ENCODE results near the gene PHF2. TPM values are rescaled to one million over a fixed set of nuclear protein-coding genes. Genes with fewer than 3 reads are reported as not detected.

The PHF2 gene
- total RNA-seq, 1 donor from 2014 or later = 29.4 TPM

- Mint-ChIP-seq H3K4me3 (ENCODE audit: unreplicated experiment) (no peak overlapping the region), H3K27me3 (ENCODE audit: low read depth) (no peaks in the 10 kb centered on the region), H3K4me1 (ENCODE audit: low read depth) (peaks cover 31% of the 10 kb centered on the region), H3K36me3 (ENCODE audit: low read depth) (no peaks in the 10 kb centered on the region), H3K27ac (ENCODE audit: unreplicated experiment) (no peak overlapping the region), H3K9me3 (ENCODE audit: low read depth) (no peaks in the 10 kb centered on the region)
- no peak for DNase-seq (ENCODE audit: low spot score)
- TF ChIP-seq, protein P1, sequence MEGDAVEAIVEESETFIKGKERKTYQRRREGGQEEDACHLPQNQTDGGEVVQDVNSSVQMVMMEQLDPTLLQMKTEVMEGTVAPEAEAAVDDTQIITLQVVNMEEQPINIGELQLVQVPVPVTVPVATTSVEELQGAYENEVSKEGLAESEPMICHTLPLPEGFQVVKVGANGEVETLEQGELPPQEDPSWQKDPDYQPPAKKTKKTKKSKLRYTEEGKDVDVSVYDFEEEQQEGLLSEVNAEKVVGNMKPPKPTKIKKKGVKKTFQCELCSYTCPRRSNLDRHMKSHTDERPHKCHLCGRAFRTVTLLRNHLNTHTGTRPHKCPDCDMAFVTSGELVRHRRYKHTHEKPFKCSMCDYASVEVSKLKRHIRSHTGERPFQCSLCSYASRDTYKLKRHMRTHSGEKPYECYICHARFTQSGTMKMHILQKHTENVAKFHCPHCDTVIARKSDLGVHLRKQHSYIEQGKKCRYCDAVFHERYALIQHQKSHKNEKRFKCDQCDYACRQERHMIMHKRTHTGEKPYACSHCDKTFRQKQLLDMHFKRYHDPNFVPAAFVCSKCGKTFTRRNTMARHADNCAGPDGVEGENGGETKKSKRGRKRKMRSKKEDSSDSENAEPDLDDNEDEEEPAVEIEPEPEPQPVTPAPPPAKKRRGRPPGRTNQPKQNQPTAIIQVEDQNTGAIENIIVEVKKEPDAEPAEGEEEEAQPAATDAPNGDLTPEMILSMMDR (IDR thresholded peaks at IDR 0.05) = no peak
Measured at GRCh38 chr9:93594041-93594756, 17.8 kb downstream of the PHF2 start.

GRCh38 chr9:93595461-93595860 lies 19.1 kb downstream of the PHF2 start:
- Mint-ChIP-seq H3K27ac (ENCODE audit: unreplicated experiment) (no peak overlapping the region), H3K36me3 (ENCODE audit: low read depth) (no peaks in the 10 kb centered on the region), H3K4me3 (ENCODE audit: unreplicated experiment) (no peak overlapping the region), H3K9me3 (ENCODE audit: low read depth) (no peaks in the 10 kb centered on the region), H3K27me3 (ENCODE audit: low read depth) (no peaks in the 10 kb centered on the region), H3K4me1 (ENCODE audit: low read depth) (peaks cover 27% of the 10 kb centered on the region)
- no peak for DNase-seq (ENCODE audit: low spot score)
- TF ChIP-seq, protein P1 (IDR thresholded peaks at IDR 0.05) = no peak

DNA sequence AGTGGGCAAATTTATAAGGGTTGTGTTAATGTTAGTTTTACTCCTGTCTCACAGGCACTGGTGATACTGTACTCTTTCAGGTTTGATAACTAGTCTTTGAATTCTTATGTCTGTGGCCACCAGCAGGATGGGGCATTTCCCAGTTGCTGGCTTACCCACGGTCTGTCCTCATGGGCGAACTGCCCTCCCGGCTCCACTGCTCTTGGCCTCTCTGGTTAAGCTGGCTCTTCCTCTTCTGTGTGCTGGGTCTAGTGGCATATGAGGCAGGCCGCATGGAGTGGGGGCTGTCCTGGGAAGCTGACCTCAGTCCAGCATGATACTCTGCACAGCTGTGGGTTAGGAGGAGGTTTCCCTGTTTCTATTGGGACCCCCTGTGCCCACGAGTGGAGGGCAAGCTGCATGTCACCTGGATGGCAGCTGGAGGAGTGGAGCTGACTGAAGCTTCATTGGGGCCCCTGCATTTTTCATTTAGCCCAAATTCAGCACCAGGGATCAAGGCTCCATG lies 19.5 kb downstream of the PHF2 start:
- Mint-ChIP-seq H3K27me3 (ENCODE audit: low read depth) (no peaks in the 10 kb centered on the region), H3K9me3 (ENCODE audit: low read depth) (no peaks in the 10 kb centered on the region), H3K4me3 (ENCODE audit: unreplicated experiment) (no peak overlapping the region), H3K36me3 (ENCODE audit: low read depth) (no peaks in the 10 kb centered on the region), H3K27ac (ENCODE audit: unreplicated experiment) (no peak overlapping the region), H3K4me1 (ENCODE audit: low read depth) (peaks cover 32% of the 10 kb centered on the region)
- no peak for DNase-seq (ENCODE audit: low spot score)
- TF ChIP-seq, protein P1 (IDR thresholded peaks at IDR 0.05) = no peak

DNA sequence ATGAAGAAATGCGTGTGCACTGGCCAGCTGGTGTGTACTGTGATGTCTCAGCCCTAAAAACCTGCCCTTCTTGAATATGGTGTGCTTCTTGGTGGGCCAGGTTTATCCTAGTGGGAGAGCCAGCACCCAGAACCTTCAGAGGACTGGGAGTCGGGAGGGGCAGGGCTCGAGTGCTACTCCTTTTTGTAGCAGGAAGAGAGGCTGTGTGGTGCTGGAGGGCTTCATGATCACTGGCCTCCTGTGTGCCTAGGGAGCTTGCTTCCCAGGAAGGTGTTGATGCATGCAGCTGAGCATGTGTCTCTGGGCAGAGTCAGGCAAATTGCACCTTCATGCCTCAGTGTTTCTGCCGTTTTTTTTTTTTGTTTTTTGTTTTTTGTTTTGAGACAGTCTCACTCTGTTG lies 20.0 kb downstream of the PHF2 start:
- Mint-ChIP-seq H3K27ac (ENCODE audit: unreplicated experiment) (no peak overlapping the region), H3K9me3 (ENCODE audit: low read depth) (no peaks in the 10 kb centered on the region), H3K36me3 (ENCODE audit: low read depth) (no peaks in the 10 kb centered on the region), H3K27me3 (ENCODE audit: low read depth) (no peaks in the 10 kb centered on the region), H3K4me3 (ENCODE audit: unreplicated experiment) (no peak overlapping the region), H3K4me1 (ENCODE audit: low read depth) (peaks cover 37% of the 10 kb centered on the region)
- no peak for DNase-seq (ENCODE audit: low spot score)
- TF ChIP-seq, protein P1 (IDR thresholded peaks at IDR 0.05) = no peak

DNA sequence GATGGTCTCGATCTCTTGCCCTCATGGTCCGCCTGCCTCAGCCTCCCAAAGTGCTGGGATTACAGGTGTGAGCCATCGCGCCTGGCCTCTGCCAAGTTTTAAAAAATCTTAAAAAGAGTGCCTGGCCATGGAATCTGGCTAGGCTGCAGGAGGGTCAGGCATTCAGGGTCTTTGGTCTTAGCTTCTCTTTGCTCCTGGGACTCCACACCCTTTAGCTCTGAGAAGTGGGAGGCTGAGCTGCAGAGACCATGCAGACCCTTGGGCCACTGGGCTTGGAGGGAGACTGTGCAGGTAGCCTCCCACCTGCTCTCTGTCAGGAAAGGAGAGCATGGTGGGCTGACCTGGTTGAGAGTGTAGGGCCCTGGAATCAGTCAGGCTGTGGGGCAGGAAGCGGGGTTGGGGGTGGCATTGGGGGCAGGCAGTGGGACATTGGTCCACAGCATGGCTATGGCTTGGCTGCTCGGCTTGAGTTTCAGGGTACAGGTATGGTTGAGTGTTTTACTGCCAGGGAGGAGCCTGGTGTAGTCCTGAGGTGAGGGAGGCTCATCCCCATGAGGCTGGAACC lies 20.8 kb downstream of the PHF2 start:
- Mint-ChIP-seq H3K27ac (ENCODE audit: unreplicated experiment) (no peak overlapping the region), H3K27me3 (ENCODE audit: low read depth) (no peaks in the 10 kb centered on the region), H3K4me3 (ENCODE audit: unreplicated experiment) (no peak overlapping the region), H3K36me3 (ENCODE audit: low read depth) (no peaks in the 10 kb centered on the region), H3K9me3 (ENCODE audit: low read depth) (no peaks in the 10 kb centered on the region), H3K4me1 (ENCODE audit: low read depth) (peaks cover 38% of the 10 kb centered on the region)
- TF ChIP-seq, protein P1 (IDR thresholded peaks at IDR 0.05) = no peak
- DNase-seq (ENCODE audit: low spot score) = no peak

All from chondrocyte (in vitro differentiated cells).